ENCODE data around the gene BACE2. TPM values are rescaled to one million over a fixed set of nuclear protein-coding genes. Genes with fewer than 3 reads are reported as not detected.

BACE2 gene
- total and polyA plus RNA-seq, 2 donors (not counting 3 experiments of a cell fraction or from before 2014, with no cell fraction given), result 113 to 184 TPM

- ChIA-PET POLR2A (no interaction called here), CTCF (interaction anchor here (0.9 to 2.0 kb wide), 3 partner anchors 9 to 336 kb away, joined by 3 to 13 read pairs (median 3); no protein-coding TSS in a partner anchor)
- H3K4me2 ChIP-seq (ENCODE audit: insufficient read depth, low read length), result no peak overlapping the region
- intact Hi-C loops (cut with micrococcal nuclease) (loop anchor here (5.0 kb wide), 2 partner anchors 158 to 653 kb away; no protein-coding TSS in a partner anchor), dilution Hi-C loops (cut with MboI; ENCODE audit: extremely low pct_ligation_motif_present, low sequenced_read_pairs) (no loop called here)
- no peaks in the 10 kb centered on the region for H3K4me1 ChIP-seq (ENCODE audit: control insufficient read depth, extremely low read depth, insufficient read depth, low read length)
- no peaks in the 10 kb centered on the region for H3K9me1 ChIP-seq (replicated peaks; ENCODE audit: control insufficient read depth, extremely low read depth, insufficient read depth, low read length)
- H3K9me3 ChIP-seq (replicated peaks; ENCODE audit: control insufficient read depth, insufficient read depth, low read length), result no peaks in the 10 kb centered on the region
- no peak overlapping the region for H2AFZ ChIP-seq (ENCODE audit: low read depth, low read length)
- no peaks in the 10 kb centered on the region for H3K79me2 ChIP-seq (ENCODE audit: control insufficient read depth, insufficient read depth, low read length)
- H3K4me3 ChIP-seq (replicated peaks in 1 of 3; ENCODE audit: insufficient read depth in 1 of 3, low read depth in 1 of 3, low read length in 3 of 3), result no peak overlapping the region
- no peak overlapping the region for H3K9ac ChIP-seq (replicated peaks; ENCODE audit: extremely low read depth, insufficient read depth, low read length)
- TF ChIP-seq GATA2 (IDR thresholded peaks at IDR 0.05; ENCODE audit: insufficient read depth, insufficient read length, low read depth, low read length), result no peak
- TF ChIP-seq POLR2A (IDR thresholded peaks at IDR 0.05; ENCODE audit: low read depth, low read length), result no peak
- no peak for TF ChIP-seq MYC (IDR thresholded peaks at IDR 0.05; ENCODE audit: low read depth, low read length)
- no peak for TF ChIP-seq POLR2AphosphoS5 (IDR thresholded peaks at IDR 0.05; ENCODE audit: insufficient read depth, low read depth, low read length)
- no peak for TF ChIP-seq JUN (IDR thresholded peaks at IDR 0.05; ENCODE audit: borderline replicate concordance, insufficient read depth, insufficient read length, low read depth)
- TF ChIP-seq EZH2 (IDR thresholded peaks at IDR 0.05; ENCODE audit: borderline replicate concordance, low read depth, low read length, severe bottlenecking), result no peak
- TF ChIP-seq, protein P1, sequence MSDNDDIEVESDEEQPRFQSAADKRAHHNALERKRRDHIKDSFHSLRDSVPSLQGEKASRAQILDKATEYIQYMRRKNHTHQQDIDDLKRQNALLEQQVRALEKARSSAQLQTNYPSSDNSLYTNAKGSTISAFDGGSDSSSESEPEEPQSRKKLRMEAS (IDR thresholded peaks at IDR 0.05; ENCODE audit: insufficient read depth, insufficient read length), result no peak
- H3K36me3 ChIP-seq (ENCODE audit: control insufficient read depth in 2 of 2, extremely low read depth in 1 of 2, insufficient read depth in 2 of 2, low read length in 2 of 2), result no peaks in the 10 kb centered on the region
- FAIRE-seq (no peak), DNase-seq (ENCODE audit: low read depth, low spot score) (no peak)
- H3K27ac ChIP-seq (ENCODE audit: insufficient read depth, low read depth, low read length), result no peak overlapping the region
- BruUV-seq (replicated peaks), result no TSS peak
- no peaks in the 10 kb centered on the region for H4K20me1 ChIP-seq (replicated peaks; ENCODE audit: control insufficient read depth, extremely low read depth, insufficient read depth, low read length)
- H3K27me3 ChIP-seq (ENCODE audit: control insufficient read depth in 2 of 2, insufficient read depth in 2 of 2, low read length in 2 of 2), result no peaks in the 10 kb centered on the region
These were observed 43.2 kb upstream of the BACE2 start for GRCh38 chr21:41124641-41125201.

DNA sequence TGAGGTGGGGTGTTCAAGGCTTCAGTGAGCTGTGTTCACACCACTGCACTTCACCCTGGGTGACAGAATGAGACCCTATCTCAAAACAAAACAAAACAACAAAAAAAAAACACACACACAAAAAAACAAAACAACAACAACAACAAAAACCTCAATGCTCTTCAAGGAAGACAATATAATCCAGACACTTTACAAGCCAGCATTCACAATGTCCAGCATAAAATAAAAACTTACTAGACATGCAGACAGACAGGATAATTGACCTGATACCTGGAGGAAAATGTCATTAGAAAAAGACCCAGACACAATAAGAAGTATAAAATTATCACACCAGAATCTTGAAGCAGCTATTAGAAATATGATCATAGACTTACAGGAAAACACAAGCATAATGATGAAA, 39.0 kb upstream of the BACE2 start:
- Histone ChIP-seq H4K20me1 (replicated peaks; ENCODE audit: control insufficient read depth, extremely low read depth, insufficient read depth, low read length) (no peaks in the 10 kb centered on the region), H3K9me3 (replicated peaks; ENCODE audit: control insufficient read depth, insufficient read depth, low read length) (no peaks in the 10 kb centered on the region), H3K79me2 (ENCODE audit: control insufficient read depth, insufficient read depth, low read length) (no peaks in the 10 kb centered on the region), H3K36me3 (ENCODE audit: control insufficient read depth in 2 of 2, extremely low read depth in 1 of 2, insufficient read depth in 2 of 2, low read length in 2 of 2) (no peaks in the 10 kb centered on the region), H3K9me1 (replicated peaks; ENCODE audit: control insufficient read depth, extremely low read depth, insufficient read depth, low read length) (no peaks in the 10 kb centered on the region), H3K27ac (ENCODE audit: insufficient read depth, low read depth, low read length) (no peak overlapping the region), H2AFZ (ENCODE audit: low read depth, low read length) (no peak overlapping the region), H3K4me2 (ENCODE audit: insufficient read depth, low read length) (no peak overlapping the region), H3K27me3 (ENCODE audit: control insufficient read depth in 2 of 2, insufficient read depth in 2 of 2, low read length in 2 of 2) (peaks cover 0 to 2% of the 10 kb centered on the region in 2 experiments), H3K4me3 (replicated peaks in 1 of 3; ENCODE audit: insufficient read depth in 1 of 3, low read depth in 1 of 3, low read length in 3 of 3) (no peak overlapping the region), H3K4me1 (ENCODE audit: control insufficient read depth, extremely low read depth, insufficient read depth, low read length) (no peaks in the 10 kb centered on the region), H3K9ac (replicated peaks; ENCODE audit: extremely low read depth, insufficient read depth, low read length) (no peak overlapping the region)
- POLR2A ChIA-PET, result no interaction called here
- dilution Hi-C loops (cut with MboI; ENCODE audit: extremely low pct_ligation_motif_present, low sequenced_read_pairs) (no loop called here), intact Hi-C loops (cut with micrococcal nuclease) (no loop called here)
- CTCF ChIA-PET, result no interaction called here
- DNase-seq (ENCODE audit: low read depth, low spot score) (no peak), FAIRE-seq (no peak)
- TF ChIP-seq EZH2 (IDR thresholded peaks at IDR 0.05; ENCODE audit: borderline replicate concordance, low read depth, low read length, severe bottlenecking), result no peak
- TF ChIP-seq, protein P2, sequence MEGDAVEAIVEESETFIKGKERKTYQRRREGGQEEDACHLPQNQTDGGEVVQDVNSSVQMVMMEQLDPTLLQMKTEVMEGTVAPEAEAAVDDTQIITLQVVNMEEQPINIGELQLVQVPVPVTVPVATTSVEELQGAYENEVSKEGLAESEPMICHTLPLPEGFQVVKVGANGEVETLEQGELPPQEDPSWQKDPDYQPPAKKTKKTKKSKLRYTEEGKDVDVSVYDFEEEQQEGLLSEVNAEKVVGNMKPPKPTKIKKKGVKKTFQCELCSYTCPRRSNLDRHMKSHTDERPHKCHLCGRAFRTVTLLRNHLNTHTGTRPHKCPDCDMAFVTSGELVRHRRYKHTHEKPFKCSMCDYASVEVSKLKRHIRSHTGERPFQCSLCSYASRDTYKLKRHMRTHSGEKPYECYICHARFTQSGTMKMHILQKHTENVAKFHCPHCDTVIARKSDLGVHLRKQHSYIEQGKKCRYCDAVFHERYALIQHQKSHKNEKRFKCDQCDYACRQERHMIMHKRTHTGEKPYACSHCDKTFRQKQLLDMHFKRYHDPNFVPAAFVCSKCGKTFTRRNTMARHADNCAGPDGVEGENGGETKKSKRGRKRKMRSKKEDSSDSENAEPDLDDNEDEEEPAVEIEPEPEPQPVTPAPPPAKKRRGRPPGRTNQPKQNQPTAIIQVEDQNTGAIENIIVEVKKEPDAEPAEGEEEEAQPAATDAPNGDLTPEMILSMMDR (IDR thresholded peaks at IDR 0.05; ENCODE audit: extremely low read depth in 1 of 2, insufficient read depth in 1 of 2, low read depth in 1 of 2, low read length in 2 of 2), result no peak
- TF ChIP-seq GATA2 (IDR thresholded peaks at IDR 0.05; ENCODE audit: insufficient read depth, insufficient read length, low read depth, low read length), result no peak
- no peak for TF ChIP-seq POLR2A (IDR thresholded peaks at IDR 0.05; ENCODE audit: low read depth, low read length)
- no peak for TF ChIP-seq FOS (IDR thresholded peaks at IDR 0.05; ENCODE audit: borderline replicate concordance, insufficient read depth, low read length)
- TF ChIP-seq JUN (IDR thresholded peaks at IDR 0.05; ENCODE audit: borderline replicate concordance, insufficient read depth, insufficient read length, low read depth), result no peak
- TF ChIP-seq, protein P1 (IDR thresholded peaks at IDR 0.05; ENCODE audit: insufficient read depth, insufficient read length), result no peak
- TF ChIP-seq POLR2AphosphoS5 (IDR thresholded peaks at IDR 0.05; ENCODE audit: insufficient read depth, low read depth, low read length), result no peak
- TF ChIP-seq MYC (IDR thresholded peaks at IDR 0.05; ENCODE audit: low read depth, low read length), result no peak
- no TSS peak for BruUV-seq (replicated peaks)
